Astrocyte of the spinal cord (primary cell): Measurements from ENCODE around the gene RARA.

Source experiments
- DNase-seq: peaks from one replicate; pipeline ENCODE4 v3.0.0; 2011; ENCODE audit warnings: low read depth, low spot score
- H3K4me3 ChIP-seq: 2 replicates; pipeline ENCODE4 v1.5.1; 2011; ENCODE audit warnings: low read depth, mild to moderate bottlenecking, low read length, moderate library complexity
- CTCF ChIP-seq: IDR thresholded peaks from 2 replicates; pipeline ENCODE4 v1.5.1; 2012; ENCODE audit warnings: low read depth, mild to moderate bottlenecking, low read length, inconsistent platforms
- in situ Hi-C: cut with HindIII; loops from 2 replicates; pipeline ENCODE4 v1.10.0; 2017; ENCODE audit warnings: low sequenced_read_pairs

The RARA gene

GRCh38 chr17:40322358-40323315 is 13.7 kb downstream of the RARA start:
- peak overlapping the region; percentile 16 for H3K4me3 ChIP-seq
- in situ Hi-C loops: no loop called here
- no peak for TF ChIP-seq CTCF

DNA sequence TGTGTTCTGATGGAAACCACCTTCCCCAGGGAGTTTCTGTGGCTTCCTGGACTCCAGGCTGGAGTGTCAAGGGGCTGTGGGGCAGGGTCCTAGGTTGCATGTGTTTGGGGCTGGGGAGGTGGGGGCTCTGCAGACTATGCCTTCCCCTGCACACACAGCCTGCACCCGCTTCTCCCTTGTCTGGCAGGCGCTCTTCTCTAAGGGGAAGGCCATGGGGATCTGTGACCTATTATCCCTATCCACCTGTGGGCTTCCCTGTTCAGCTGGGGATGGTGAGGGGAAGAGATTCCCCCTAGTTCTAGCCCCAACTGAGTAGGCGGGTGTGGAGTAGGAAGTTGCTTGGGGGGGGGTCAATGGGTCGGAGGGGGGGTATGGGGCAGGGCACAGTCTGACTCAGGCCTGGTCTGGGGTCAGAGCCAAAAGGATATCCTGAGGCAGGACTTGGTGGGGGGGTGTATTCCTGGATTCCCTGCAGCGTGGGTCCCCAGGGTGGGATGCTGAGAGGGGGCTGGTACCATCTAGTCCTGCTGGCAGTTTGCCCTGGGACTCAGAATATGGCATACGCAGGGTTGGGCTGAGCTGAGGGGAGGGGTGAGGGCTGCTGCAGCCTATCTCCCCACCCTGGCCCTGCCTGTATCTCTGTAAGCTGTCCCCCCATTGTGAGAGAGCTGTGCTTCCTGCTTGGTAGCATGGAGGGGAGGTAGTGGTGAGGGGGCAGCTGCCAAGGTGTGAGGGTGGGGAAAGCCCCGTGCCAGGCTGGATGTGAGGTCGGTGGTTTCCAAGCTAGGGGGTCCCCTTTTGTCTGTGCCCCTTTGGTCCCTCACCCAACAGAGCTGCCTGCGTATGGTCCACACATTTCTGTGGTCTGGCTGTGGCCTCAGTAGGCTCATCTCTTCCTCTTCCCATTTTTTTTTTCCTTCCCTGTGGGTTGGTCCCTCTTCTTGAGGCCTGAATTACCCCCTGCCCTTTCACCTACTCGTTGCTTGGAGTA is 14.7 kb downstream of the RARA start:
- TF ChIP-seq CTCF: no peak
- H3K4me3 ChIP-seq: no peak overlapping the region
- DNase-seq: no peak
- in situ Hi-C loops: no loop called here

More at GRCh38 chr17:40322358-40323315, 13.7 kb downstream of the RARA start:
- DNase-seq: peak; percentile 84

GRCh38 chr17:40325156-40326013 is 16.4 kb downstream of the RARA start:
- DNase-seq: no peak
- no peak for TF ChIP-seq CTCF
- no peak overlapping the region for H3K4me3 ChIP-seq
- in situ Hi-C loops: no loop called here

GRCh38 chr17:40326014-40326831 is 17.2 kb downstream of the RARA start:
- no peak for DNase-seq

GRCh38 chr17:40326832-40327199 is 17.8 kb downstream of the RARA start:
- in situ Hi-C loops: no loop called here
- H3K4me3 ChIP-seq: no peak overlapping the region
- DNase-seq: no peak
- no peak for TF ChIP-seq CTCF

More at GRCh38 chr17:40326014-40326831, 17.2 kb downstream of the RARA start:
- TF ChIP-seq CTCF: no peak
- in situ Hi-C loops: no loop called here
- H3K4me3 ChIP-seq: no peak overlapping the region
